Measurements from ENCODE around the gene SERPINB6. TPM values are rescaled to one million over a fixed set of nuclear protein-coding genes. Genes with fewer than 3 reads are reported as not detected.
A peak's percentile ranks its signal among the peaks of the same experiment; 100 is the strongest.
"Not testable (repeated sequence)": the region's sequence is repeated elsewhere in the genome, so short reads cannot be mapped to it uniquely, and the experiment has no call there.

SERPINB6 gene
- total RNA-seq, 3 donors from 2014 or later: 134 to 147 (median 142) TPM

DNA sequence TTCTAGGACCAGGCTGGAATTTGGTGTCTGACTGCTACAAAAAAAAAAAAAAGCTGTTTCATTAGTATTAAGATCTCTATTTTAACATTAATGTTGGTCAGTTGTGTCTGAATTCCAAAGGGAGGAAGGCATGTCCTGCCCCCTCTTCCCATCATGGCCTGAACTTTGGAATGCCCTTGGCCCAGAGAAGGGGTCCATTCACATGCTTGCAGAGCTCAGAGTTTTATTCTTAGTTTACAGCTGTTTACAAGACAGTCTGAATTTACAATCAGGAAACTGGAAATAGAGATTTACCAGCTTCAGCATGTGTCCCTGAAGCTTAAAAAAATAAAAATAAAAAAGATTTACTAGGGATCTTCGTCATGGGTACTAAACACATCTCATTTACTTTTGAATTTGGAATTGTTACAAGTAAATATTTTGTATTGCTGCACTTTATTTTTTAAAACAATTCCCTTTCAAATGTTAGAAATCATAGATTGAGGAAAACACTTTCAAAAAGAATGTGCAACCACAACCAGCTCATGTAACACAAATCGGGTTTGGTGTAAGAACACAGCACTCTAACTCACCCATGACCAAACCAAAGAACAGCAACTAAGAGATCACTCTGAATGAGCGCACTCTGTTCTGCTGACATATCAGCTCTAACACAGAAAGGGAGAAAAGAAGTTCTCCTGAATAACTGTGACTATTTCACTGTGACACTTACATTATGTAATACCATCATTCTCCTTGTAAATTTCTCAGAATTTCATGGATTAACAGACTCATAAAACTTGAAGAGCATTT lies 6.6 kb upstream of the SERPINB6 start:
- TF ChIP-seq, protein P1, sequence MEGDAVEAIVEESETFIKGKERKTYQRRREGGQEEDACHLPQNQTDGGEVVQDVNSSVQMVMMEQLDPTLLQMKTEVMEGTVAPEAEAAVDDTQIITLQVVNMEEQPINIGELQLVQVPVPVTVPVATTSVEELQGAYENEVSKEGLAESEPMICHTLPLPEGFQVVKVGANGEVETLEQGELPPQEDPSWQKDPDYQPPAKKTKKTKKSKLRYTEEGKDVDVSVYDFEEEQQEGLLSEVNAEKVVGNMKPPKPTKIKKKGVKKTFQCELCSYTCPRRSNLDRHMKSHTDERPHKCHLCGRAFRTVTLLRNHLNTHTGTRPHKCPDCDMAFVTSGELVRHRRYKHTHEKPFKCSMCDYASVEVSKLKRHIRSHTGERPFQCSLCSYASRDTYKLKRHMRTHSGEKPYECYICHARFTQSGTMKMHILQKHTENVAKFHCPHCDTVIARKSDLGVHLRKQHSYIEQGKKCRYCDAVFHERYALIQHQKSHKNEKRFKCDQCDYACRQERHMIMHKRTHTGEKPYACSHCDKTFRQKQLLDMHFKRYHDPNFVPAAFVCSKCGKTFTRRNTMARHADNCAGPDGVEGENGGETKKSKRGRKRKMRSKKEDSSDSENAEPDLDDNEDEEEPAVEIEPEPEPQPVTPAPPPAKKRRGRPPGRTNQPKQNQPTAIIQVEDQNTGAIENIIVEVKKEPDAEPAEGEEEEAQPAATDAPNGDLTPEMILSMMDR (IDR thresholded peaks at IDR 0.05): no peak
- Histone ChIP-seq H3K36me3 (ENCODE audit: low read depth) (no peaks in the 10 kb centered on the region), H3K9me3 (no peaks in the 10 kb centered on the region), H3K4me1 (ENCODE audit: low read depth) (peaks cover 35% of the 10 kb centered on the region), H3K4me3 (no peak overlapping the region)
- ATAC-seq (no peak), DNase-seq (no peak)
- intact Hi-C loops (cut with DNase I, micrococcal nuclease): no loop called here

DNA sequence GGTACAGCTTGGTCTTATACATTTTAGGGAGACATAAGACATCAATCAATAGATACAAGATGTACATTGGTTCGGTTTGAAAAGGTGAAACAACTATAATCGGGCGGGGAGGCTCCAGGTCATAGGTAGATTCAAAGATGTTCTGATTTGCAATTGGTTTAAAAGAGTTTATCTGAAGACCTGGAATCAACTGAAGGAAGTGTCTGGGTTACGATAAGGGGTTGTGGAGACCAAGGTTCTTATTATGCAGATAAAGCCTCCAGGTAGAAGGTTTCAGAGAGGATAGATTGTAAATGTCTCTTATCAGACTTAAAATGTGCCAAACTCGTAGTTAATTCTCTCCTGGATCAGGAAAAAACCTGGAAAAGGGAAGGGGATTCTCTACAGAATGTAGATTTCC lies 5.9 kb upstream of the SERPINB6 start:
- no peak for ATAC-seq

DNA sequence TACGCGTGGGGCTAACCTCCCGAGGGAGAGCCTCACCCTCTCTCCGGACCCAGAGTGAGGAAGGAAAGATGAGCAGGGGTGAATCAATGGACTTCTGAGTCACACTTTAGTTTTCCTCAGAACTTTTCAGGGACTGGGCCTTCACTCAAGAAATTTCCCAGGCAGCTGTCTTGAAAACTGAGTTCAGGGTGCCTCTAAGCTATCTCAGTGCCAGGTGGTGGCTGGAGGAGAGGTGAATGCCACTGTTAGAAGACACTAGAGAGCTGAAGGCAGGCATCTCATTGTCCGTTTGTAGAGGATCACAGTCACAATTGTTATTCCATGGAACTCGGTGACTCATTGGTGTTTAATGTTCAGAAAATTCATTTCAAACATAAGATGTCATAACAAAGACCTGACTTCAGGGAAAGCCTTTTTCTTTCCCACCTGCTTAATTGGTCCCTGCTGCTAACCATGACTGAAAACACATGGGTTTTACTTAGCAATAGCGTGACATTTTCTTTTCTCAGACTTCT lies 5.3 kb upstream of the SERPINB6 start:
- DNase-seq: no peak
- TF ChIP-seq, protein P1 (IDR thresholded peaks at IDR 0.05): no peak
- H3K36me3 ChIP-seq (ENCODE audit: low read depth): no peaks in the 10 kb centered on the region
- intact Hi-C loops (cut with DNase I, micrococcal nuclease): no loop called here
- no peaks in the 10 kb centered on the region for H3K9me3 ChIP-seq
- ATAC-seq: no peak
- H3K4me3 ChIP-seq: no peak overlapping the region
- peaks cover 24% of the 10 kb centered on the region for H3K4me1 ChIP-seq (ENCODE audit: low read depth)

More for the DNA sequence above, 5.9 kb upstream of the SERPINB6 start:
- no peaks in the 10 kb centered on the region for H3K36me3 ChIP-seq (ENCODE audit: low read depth)
- peaks cover 28% of the 10 kb centered on the region for H3K4me1 ChIP-seq (ENCODE audit: low read depth)
- DNase-seq: no peak
- H3K9me3 ChIP-seq: no peaks in the 10 kb centered on the region
- H3K4me3 ChIP-seq: no peak overlapping the region
- TF ChIP-seq, protein P1 (IDR thresholded peaks at IDR 0.05): no peak
- intact Hi-C loops (cut with DNase I, micrococcal nuclease): no loop called here

DNA sequence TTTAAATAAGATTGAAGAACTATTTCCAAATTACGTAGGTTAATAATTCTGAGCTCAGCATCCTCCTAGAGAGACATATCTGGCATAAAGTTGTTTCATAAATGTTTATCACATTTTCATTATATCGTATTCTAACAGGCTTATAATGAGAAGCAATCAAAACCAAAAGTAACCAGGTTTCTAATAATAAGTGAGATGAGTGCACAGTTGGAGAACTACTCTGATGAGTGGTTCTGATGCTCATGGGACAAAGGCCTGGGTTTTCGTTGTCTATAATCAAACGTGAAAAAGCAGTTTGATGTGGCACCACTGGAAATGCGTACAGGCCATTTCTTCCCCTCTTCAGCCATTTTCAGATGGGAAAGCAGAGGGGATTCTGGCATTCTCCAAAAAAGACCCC lies 4.7 kb upstream of the SERPINB6 start:
- Histone ChIP-seq H3K4me3 (no peak overlapping the region), H3K36me3 (ENCODE audit: low read depth) (no peaks in the 10 kb centered on the region), H3K4me1 (ENCODE audit: low read depth) (peaks cover 24% of the 10 kb centered on the region), H3K9me3 (no peaks in the 10 kb centered on the region)
- TF ChIP-seq, protein P1 (IDR thresholded peaks at IDR 0.05): no peak
- intact Hi-C loops (cut with DNase I, micrococcal nuclease): no loop called here
- DNase-seq (no peak), ATAC-seq (no peak)

DNA sequence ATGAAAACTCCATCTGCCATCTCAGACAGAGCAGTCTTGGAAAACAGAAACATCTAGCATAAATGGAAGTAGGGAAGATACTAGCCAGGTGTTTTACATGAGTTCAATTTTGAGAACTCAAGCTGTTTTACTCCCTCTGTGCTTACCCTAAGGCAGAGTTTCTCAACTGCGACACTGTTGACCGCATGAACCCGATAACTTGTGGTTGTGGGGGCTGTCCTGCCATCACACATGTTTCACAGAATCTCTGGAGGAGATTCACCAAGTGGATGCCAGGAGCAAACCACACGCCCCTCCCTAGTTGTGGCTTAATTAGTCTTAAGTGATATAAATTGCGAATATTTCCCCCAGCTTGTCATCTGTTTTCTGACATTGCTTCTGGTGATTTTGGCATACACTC lies 2.3 kb upstream of the SERPINB6 start:
- ATAC-seq: no peak
- no peak overlapping the region for H3K4me3 ChIP-seq
- TF ChIP-seq, protein P1 (IDR thresholded peaks at IDR 0.05): no peak
- intact Hi-C loops (cut with DNase I, micrococcal nuclease): no loop called here
- H3K36me3 ChIP-seq (ENCODE audit: low read depth): no peaks in the 10 kb centered on the region
- peak in 1 of 3 donors; percentile 6 for DNase-seq
- H3K9me3 ChIP-seq: no peaks in the 10 kb centered on the region
- H3K4me1 ChIP-seq (ENCODE audit: low read depth): peaks cover 19% of the 10 kb centered on the region

DNA sequence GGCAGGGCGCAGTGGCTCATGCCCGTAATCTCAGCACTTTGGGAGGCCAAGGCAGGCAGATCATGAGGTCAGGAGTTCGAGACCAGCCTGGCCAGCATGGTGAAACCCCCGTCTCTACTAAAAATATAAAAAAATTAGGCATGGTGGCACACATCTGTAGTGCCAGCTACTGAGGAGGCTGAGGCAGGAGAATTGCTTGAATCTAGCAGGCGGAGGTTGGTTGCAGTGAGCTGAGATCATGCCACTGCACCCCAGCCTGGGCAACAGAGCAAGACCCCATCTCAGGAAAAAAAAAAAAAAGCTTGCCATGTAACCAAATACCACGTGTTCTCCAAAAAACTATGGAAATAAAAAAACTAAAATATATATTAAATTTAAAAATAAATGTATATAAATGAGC lies 1.8 kb upstream of the SERPINB6 start:
- not testable (repeated sequence) for ATAC-seq; H3K36me3 ChIP-seq (ENCODE audit: low read depth)

DNA sequence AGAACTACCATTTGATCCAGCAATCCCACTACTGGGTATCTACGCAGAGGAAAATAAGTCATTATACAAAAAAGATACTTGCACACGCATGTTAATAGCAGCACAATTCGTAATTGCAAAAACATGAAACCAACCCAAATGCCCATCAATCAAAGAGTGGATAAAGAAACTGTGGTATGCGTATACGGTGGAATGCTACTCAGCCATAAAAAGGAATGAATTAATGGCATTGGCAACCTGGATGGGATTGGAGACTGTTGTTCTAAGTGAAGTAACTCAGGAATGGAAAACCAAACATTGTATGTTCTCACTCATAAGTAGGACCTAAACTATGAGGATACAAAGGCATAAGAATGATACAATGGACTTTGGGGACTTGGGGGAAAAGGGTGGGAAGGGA lies 1.3 kb upstream of the SERPINB6 start:
- H3K4me3 ChIP-seq; intact Hi-C loops (cut with DNase I, micrococcal nuclease); ATAC-seq; H3K4me1 ChIP-seq (ENCODE audit: low read depth); H3K36me3 ChIP-seq (ENCODE audit: low read depth); H3K9me3 ChIP-seq; DNase-seq: not testable (repeated sequence)

More for the DNA sequence above, 1.8 kb upstream of the SERPINB6 start:
- DNase-seq: peak in 1 of 3 donors; percentile 14
- H3K4me3 ChIP-seq; intact Hi-C loops (cut with DNase I, micrococcal nuclease); H3K9me3 ChIP-seq: not testable (repeated sequence)
- H3K4me1 ChIP-seq (ENCODE audit: low read depth): peaks cover 14% of the 10 kb centered on the region

DNA sequence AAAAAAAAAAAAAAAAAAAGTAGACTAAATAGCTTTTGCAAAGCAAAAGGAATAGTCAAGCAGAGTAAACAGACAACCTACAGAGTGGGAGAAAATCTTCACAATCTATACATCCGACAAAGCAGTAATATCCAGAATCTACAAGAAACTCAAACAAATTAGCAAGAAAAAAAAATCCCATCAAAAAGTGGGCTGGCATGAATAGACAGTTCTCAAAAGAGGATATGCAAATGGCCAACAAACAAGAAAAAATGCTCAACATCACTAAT lies 786 bp upstream of the SERPINB6 start:
- ATAC-seq; H3K9me3 ChIP-seq; intact Hi-C loops (cut with DNase I, micrococcal nuclease); DNase-seq; H3K36me3 ChIP-seq (ENCODE audit: low read depth); H3K4me3 ChIP-seq: not testable (repeated sequence)
- H3K4me1 ChIP-seq (ENCODE audit: low read depth): peaks cover 13% of the 10 kb centered on the region
